ACC112 (cell line): Measurements from ENCODE around the gene SLC38A1.

Experiments used
- H2AFZ ChIP-seq: fragments of 200-600 bp; sonication (generic); one replicate; pipeline ENCODE4 v1.6.0; 2017; ENCODE audit warnings: antibody characterized with exemption, low read length; ENCODE audit not compliant: unreplicated experiment
- H3K27ac ChIP-seq: fragments of 200-600 bp; sonication (generic); 2 replicates; pipeline ENCODE4 v1.5.1; 2014; ENCODE audit warnings: low read depth, mild to moderate bottlenecking, antibody characterized with exemption, low read length, moderate library complexity
- H3K27me3 ChIP-seq: fragments of 200-600 bp; sonication (generic); 2 replicates; pipeline ENCODE4 v1.6.1; 2014; ENCODE audit warnings: mild to moderate bottlenecking, antibody characterized with exemption, low read length, moderate library complexity, mixed read lengths; ENCODE audit not compliant: insufficient read depth
- H3K36me3 ChIP-seq: fragments of 200-600 bp; sonication (generic); 2 replicates; pipeline ENCODE4 v1.6.1; 2016; ENCODE audit warnings: mild to moderate bottlenecking, antibody characterized with exemption, low read length, moderate library complexity, mixed read lengths; ENCODE audit not compliant: insufficient read depth
- H3K4me1 ChIP-seq: fragments of 200-600 bp; sonication (generic); one replicate; pipeline ENCODE4 v1.6.1; 2016; ENCODE audit warnings: low read length, mixed read lengths; ENCODE audit not compliant: insufficient read depth, unreplicated experiment, control insufficient read depth
- H3K4me3 ChIP-seq: fragments of 200-600 bp; sonication (generic); 2 replicates; pipeline ENCODE4 v1.5.1; 2014; ENCODE audit warnings: mild to moderate bottlenecking, low read depth, low read length
- H3K79me2 ChIP-seq: fragments of 200-600 bp; sonication (generic); one replicate; pipeline ENCODE4 v1.6.0; 2016; ENCODE audit warnings: low read length; ENCODE audit not compliant: control insufficient read depth, unreplicated experiment, insufficient read depth

SLC38A1 gene

GRCh38 chr12:46136249-46136648, 132.6 kb downstream of the SLC38A1 start:
- no peak overlapping the region for H2AFZ ChIP-seq
- H3K4me3 ChIP-seq: no peak overlapping the region
- no peaks in the 10 kb centered on the region for H3K36me3 ChIP-seq
- peaks cover 4% of the 10 kb centered on the region; the same call in 1 of the 2 replicates for H3K27me3 ChIP-seq
- no peaks in the 10 kb centered on the region for H3K4me1 ChIP-seq
- H3K27ac ChIP-seq: no peak overlapping the region
- no peaks in the 10 kb centered on the region for H3K79me2 ChIP-seq

GRCh38 chr12:46135750-46136149, 133.1 kb downstream of the SLC38A1 start:
- Histone ChIP-seq H3K79me2 (no peaks in the 10 kb centered on the region), H3K36me3 (no peaks in the 10 kb centered on the region), H3K27me3 (peaks cover 4% of the 10 kb centered on the region; the same call in 1 of the 2 replicates), H3K4me1 (no peaks in the 10 kb centered on the region), H2AFZ (no peak overlapping the region), H3K4me3 (no peak overlapping the region), H3K27ac (no peak overlapping the region)

DNA sequence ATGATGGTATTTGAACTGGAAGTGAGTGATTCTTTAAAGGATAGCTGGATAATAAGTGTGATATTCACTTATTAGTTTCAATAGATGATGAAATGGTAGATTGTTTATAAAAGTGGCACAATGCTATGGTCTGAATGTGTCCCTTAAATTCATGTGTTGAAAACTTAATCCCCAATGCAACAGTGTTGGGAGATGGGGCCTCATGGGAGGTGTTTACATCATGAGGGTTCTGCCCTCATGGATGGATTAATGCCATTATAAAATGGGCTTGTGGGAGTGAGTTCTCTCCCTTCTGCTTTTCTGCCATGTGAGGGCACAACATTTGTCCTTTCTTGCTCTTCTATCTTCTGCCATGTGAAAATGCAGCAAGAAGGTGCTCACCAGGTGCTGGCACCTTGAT, 134.0 kb downstream of the SLC38A1 start:
- no peak overlapping the region for H2AFZ ChIP-seq
- no peak overlapping the region for H3K27ac ChIP-seq
- no peaks in the 10 kb centered on the region for H3K79me2 ChIP-seq
- H3K27me3 ChIP-seq: peaks cover 4% of the 10 kb centered on the region; the same call in 1 of the 2 replicates
- no peak overlapping the region for H3K4me3 ChIP-seq
- H3K36me3 ChIP-seq: no peaks in the 10 kb centered on the region
- H3K4me1 ChIP-seq: no peaks in the 10 kb centered on the region

GRCh38 chr12:46134205-46134811, 134.5 kb downstream of the SLC38A1 start:
- no peak overlapping the region for H2AFZ ChIP-seq
- no peaks in the 10 kb centered on the region for H3K36me3 ChIP-seq
- H3K4me3 ChIP-seq: no peak overlapping the region
- peaks cover 4% of the 10 kb centered on the region; the same call in 1 of the 2 replicates for H3K27me3 ChIP-seq
- no peak overlapping the region for H3K27ac ChIP-seq
- no peaks in the 10 kb centered on the region for H3K4me1 ChIP-seq
- no peaks in the 10 kb centered on the region for H3K79me2 ChIP-seq

DNA sequence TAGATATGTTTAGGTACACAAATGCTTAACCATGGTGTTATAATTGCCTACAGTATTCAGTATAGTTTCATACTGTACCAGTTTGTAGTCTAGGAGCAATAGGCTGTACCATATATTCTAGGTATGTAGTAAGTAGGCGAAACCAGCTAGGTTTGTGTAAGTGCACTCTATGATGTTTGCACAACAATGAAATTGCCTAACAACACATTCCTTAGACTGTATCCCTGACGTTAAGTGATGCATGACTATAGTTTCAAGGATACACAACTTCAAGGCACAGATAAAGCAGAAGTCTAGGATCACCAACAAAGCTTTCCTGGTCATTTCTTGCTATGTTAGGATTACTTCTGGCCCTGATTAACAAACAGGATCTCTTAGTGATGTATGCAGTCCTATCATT, 135.1 kb downstream of the SLC38A1 start:
- Histone ChIP-seq H2AFZ (no peak overlapping the region), H3K27me3 (no peaks in the 10 kb centered on the region), H3K36me3 (no peaks in the 10 kb centered on the region), H3K4me3 (no peak overlapping the region), H3K4me1 (no peaks in the 10 kb centered on the region), H3K79me2 (no peaks in the 10 kb centered on the region), H3K27ac (no peak overlapping the region)
